GM21360 (cell line): ENCODE data around the gene RIMBP3B.
"Not testable (repeated sequence)": the region's sequence is repeated elsewhere in the genome, so short reads cannot be mapped to it uniquely, and the experiment has no call there.

ENCODE experiments used
- ATAC-seq: cut with Tn5 transposase; IDR thresholded peaks from one replicate; pipeline ENCODE4 v1.9.1; 2021; ENCODE audit warnings: mild to moderate bottlenecking, moderate library complexity; ENCODE audit not compliant: unreplicated experiment

Gene RIMBP3B, protein sequence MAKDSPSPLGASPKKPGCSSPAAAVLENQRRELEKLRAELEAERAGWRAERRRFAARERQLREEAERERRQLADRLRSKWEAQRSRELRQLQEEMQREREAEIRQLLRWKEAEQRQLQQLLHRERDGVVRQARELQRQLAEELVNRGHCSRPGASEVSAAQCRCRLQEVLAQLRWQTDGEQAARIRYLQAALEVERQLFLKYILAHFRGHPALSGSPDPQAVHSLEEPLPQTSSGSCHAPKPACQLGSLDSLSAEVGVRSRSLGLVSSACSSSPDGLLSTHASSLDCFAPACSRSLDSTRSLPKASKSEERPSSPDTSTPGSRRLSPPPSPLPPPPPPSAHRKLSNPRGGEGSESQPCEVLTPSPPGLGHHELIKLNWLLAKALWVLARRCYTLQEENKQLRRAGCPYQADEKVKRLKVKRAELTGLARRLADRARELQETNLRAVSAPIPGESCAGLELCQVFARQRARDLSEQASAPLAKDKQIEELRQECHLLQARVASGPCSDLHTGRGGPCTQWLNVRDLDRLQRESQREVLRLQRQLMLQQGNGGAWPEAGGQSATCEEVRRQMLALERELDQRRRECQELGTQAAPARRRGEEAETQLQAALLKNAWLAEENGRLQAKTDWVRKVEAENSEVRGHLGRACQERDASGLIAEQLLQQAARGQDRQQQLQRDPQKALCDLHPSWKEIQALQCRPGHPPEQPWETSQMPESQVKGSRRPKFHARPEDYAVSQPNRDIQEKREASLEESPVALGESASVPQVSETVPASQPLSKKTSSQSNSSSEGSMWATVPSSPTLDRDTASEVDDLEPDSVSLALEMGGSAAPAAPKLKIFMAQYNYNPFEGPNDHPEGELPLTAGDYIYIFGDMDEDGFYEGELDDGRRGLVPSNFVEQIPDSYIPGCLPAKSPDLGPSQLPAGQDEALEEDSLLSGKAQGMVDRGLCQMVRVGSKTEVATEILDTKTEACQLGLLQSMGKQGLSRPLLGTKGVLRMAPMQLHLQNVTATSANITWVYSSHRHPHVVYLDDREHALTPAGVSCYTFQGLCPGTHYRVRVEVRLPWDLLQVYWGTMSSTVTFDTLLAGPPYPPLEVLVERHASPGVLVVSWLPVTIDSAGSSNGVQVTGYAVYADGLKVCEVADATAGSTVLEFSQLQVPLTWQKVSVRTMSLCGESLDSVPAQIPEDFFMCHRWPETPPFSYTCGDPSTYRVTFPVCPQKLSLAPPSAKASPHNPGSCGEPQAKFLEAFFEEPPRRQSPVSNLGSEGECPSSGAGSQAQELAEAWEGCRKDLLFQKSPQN (N-terminal part only)

DNA sequence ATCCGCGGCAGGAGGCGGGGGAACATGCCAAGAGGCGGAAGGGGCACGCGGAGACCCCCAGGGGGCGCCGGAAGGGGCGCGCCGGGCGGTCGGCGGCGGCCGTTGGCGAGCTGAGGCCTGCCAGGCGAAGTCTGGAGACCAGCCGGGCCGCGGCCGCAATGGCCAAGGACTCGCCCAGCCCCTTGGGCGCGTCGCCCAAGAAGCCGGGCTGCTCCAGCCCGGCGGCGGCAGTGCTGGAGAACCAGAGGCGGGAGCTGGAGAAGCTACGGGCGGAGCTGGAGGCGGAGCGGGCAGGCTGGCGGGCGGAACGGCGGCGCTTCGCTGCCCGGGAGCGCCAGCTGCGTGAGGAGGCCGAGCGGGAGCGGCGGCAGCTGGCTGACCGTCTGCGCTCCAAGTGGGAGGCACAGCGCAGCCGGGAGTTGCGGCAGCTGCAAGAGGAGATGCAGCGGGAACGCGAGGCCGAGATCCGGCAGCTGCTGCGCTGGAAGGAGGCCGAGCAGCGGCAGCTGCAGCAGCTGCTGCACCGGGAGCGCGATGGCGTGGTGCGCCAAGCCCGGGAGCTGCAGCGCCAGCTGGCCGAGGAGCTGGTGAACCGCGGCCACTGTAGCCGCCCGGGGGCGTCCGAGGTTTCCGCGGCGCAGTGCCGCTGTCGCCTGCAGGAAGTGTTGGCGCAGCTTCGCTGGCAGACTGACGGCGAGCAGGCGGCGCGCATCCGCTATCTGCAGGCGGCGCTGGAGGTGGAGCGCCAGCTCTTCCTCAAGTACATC is at the start of gene RIMBP3B:
Gene RIMBP3B (plus strand): TSS at position 51 of the 767 bp plus-strand sequence. CDS start 108 bp downstream, at position 159.
- not testable (repeated sequence) for ATAC-seq

GRCh38 chr22:21357527-21357926 is 26.0 kb upstream of the RIMBP3B start:
- not testable (repeated sequence) for ATAC-seq

GRCh38 chr22:21360525-21360924 is 23.0 kb upstream of the RIMBP3B start:
- ATAC-seq, result not testable (repeated sequence)

- not testable (repeated sequence) for ATAC-seq
Observed at GRCh38 chr22:21362473-21362872, 21.1 kb upstream of the RIMBP3B start.

- not testable (repeated sequence) for ATAC-seq
Observed at GRCh38 chr22:21363061-21363460, 20.5 kb upstream of the RIMBP3B start.

- ATAC-seq, result not testable (repeated sequence)
Observed at GRCh38 chr22:21363803-21364202, 19.7 kb upstream of the RIMBP3B start.

DNA sequence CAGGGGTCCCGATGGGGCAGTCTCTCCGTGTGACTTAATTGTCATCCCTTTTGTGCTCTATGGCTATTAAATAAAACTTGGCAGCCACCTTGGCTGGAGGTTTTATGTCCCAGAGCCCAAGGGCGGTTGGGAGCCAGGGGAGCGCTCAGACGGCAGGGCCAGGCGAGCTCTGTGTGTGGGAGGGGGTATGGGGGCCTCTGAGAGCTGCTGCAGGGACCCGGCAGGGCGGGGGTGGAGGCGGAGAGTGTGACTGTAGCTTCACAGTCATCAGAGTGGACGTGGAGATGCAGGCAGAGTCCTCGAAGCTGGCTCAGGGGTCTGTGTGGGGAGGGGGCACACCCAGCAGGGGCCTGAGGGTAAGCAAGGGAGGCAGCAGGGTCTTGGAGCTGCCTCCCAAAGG is 19.2 kb upstream of the RIMBP3B start:
- ATAC-seq, result not testable (repeated sequence)

- not testable (repeated sequence) for ATAC-seq
Observed at GRCh38 chr22:21365337-21365736, 18.2 kb upstream of the RIMBP3B start.

DNA sequence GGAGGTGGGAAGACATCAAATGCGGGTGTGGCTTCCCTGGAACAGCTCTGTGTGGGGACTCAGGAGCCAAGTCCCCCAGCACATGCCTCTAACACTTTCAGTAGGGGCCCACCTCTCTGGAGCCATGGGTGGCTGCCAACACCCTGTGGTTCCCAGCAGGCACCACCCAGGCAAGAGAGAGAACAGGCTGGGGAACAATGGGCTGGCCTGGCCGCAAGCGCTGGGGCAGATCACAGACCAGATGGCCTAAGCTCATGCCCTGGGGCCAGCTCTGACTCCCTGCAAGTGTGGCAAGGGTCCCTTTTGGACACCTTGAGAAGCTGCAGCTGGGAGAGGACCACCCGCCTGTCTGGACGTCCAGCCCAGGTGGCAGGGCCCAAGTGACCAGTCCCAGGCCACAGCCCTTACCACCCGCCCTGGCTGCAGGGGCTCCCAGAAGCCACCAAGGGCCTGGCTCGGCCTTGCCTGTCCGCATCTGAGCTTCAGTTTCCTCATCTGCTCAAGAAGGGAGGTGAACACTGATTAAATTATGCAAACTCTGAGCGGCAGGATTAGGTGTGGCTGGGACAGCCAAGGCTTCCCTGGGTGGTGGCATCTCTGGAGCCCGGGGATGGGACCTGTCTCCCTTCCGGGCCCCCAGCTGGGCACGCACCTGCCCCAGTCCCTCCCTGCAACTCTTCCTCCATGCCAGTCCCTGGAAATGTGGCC is 14.8 kb upstream of the RIMBP3B start:
- not testable (repeated sequence) for ATAC-seq

DNA sequence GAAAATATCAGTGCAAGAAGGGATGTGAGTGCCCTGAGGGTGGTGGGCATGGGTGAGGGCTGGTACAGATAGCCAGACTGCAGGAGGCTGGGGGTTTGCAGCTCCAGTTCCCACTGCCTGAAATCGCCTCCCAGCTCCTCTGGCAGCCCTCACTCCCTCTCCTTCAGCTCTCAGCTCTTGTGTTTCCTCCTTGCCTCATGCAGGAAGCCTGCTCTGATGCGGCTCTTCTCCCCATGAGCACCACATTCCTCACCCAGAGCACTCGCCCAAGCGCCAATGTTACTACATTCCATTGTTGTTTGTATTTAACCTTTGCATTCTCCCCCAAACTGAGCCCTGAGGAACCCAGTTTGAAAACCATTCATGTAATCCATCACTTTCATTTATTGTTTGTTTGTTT is 7.7 kb upstream of the RIMBP3B start:
- ATAC-seq, result not testable (repeated sequence)

GRCh38 chr22:21384468-21385357 is 1.2 kb downstream of the RIMBP3B start:
- not testable (repeated sequence) for ATAC-seq

DNA sequence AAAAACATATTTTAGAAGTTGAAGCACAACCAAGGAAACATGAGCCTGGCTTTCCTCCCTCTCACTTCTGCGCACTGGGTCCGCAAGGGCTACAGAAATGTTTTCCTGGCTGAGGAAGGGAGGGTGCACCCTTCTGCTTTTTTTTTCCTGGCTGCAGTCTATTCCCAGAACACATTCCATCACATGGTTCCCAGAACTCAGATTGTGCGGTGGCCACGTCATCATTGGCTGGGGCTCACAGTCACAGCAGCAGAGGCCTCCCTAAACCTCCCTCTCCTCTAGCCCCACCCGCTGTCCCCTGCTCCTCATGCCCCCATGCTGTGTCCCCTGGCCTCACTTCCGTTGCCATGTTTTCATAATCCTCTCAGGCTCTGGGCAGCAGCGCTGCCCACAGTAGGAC is 5.9 kb downstream of the RIMBP3B start:
- not testable (repeated sequence) for ATAC-seq

DNA sequence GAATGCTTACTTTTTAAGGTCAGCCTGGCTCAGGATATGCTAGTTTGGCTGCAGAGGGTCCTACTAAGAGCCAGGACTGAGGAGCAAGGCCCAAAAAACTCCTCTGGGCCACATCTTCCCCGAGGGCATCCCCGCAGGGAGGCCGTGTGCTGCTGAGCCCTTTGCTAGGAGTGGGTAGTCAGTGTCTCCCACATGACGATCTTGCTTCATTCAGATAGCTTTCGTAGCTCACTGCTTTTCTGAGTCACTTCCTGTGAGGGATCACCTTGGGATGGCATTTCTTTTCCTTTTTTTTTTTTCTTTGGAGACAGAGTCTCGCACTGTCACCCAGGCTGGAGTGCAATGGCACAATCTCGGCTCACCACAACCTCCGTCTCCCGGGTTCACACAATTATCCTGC is 6.5 kb downstream of the RIMBP3B start:
- not testable (repeated sequence) for ATAC-seq

DNA sequence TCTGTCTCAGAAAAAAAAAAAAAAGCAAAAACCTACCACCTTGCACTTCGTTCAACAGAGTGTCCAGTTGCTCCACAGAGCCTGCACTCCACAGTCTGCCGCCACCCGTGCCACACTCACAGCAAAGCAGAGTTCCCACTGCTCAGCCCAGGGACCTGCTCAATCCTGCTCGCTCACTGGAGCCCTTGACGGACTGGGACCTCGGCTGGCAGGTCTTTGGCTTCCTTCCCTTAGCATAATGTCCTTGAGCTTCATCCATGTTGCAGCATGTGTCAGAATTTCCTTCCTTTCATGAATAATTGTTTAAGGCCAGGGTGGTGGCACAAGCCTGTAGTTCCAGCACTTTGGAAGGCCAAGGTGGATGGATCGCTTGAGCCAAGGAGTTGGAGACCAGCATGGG is 11.1 kb downstream of the RIMBP3B start:
- ATAC-seq, result not testable (repeated sequence)

DNA sequence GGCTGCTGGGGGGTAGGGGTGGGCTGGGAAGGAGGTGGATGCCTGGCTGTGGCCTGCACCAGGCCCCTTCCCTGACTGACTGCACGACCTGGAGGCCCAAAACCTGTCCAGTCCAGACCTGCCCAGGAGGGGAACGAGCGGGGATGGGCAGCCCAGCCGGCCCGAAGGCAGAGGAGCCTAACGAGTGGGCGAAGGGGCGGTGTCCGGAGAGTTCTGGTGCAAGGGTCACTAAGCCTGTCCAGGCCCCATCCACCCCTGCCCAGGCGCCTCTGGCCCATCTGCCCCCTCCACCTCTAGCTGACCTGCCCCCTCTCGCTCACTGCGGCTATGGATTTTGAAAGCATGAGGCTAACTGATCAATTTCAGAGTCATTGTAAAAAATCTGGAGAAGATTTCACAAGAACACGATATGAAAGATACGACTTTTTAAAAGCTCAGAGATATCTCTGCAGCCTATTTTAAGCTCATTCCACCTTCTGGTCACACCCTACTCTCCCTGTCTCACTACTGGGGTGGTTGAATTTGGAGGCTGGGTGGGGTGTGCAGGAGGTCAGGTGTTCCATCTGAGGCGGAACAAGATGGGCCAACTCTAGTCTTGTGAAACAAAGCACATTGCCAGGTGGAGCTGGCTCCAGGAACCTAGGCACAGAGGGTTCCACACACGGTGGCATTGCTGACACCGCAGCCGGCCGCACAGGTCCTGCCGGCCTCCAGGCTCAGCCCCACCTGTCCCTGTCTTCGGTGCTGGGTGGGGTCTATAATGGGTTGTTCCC is 17.8 kb downstream of the RIMBP3B start:
- ATAC-seq, result not testable (repeated sequence)

DNA sequence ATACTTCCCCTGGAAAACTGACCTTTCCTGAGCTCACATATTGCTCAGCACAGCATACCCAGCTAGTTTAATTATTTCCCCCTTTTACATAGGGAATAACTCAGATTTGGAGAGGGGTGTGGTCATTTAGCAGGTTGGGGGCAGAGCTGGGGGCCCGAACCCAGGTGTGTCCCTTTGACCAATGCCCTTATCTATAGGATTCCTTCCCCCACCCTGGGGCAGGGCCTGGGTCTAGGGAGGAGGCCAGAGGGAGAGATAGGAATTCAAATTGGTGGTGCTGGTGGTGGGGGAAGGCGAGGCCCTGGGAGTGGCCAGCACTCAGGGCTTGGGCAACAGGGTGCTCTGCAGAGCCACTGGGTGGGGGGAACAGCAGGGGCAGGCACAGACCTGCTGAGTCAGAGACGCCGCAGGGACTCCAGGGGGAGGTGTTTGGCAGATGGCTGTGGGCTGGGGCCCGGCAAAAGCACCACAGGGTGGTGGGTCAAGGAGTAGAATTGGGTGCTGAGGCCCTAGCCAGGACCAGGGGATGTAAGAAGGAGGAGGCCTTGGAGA is 19.3 kb downstream of the RIMBP3B start:
- not testable (repeated sequence) for ATAC-seq

- ATAC-seq, result not testable (repeated sequence)
Observed at GRCh38 chr22:21407139-21407538, 23.6 kb downstream of the RIMBP3B start.
